MM.1S (cell line): Measurements from ENCODE around the gene RNF220.

ENCODE experiments used
- DNase-seq: peaks from one replicate; pipeline ENCODE4 v3.0.0-alpha.2; 2015
- H2AFZ ChIP-seq: fragments of 300-600 bp; sonication (generic); 2 replicates; pipeline ENCODE4 v1.6.0; 2016; ENCODE audit warnings: antibody characterized with exemption, low read length
- H3F3A ChIP-seq: fragments of 300-600 bp; sonication (generic); 2 replicates; pipeline ENCODE4 v1.6.1; 2016; ENCODE audit warnings: mild to moderate bottlenecking, antibody characterized with exemption, low read length, moderate library complexity, mixed read lengths; ENCODE audit not compliant: insufficient read depth
- H3K27ac ChIP-seq: fragments of 300-600 bp; sonication (generic); 2 replicates; pipeline ENCODE4 v1.5.1; 2016; ENCODE audit warnings: mild to moderate bottlenecking, low read length
- H3K27me3 ChIP-seq: fragments of 300-600 bp; sonication (generic); replicated peaks from 2 replicates; pipeline ENCODE4 v1.6.0; 2016; ENCODE audit warnings: low read length; ENCODE audit not compliant: insufficient read depth
- H3K36me3 ChIP-seq: fragments of 300-600 bp; sonication (generic); replicated peaks from 2 replicates; pipeline ENCODE4 v1.6.1; 2016; ENCODE audit warnings: mild to moderate bottlenecking, low read length, mixed read lengths; ENCODE audit not compliant: insufficient read depth
- H3K4me1 ChIP-seq: fragments of 300-600 bp; sonication (generic); 2 replicates; pipeline ENCODE4 v1.6.1; 2016; ENCODE audit warnings: low read length, mixed read lengths
- H3K4me2 ChIP-seq: fragments of 300-600 bp; sonication (generic); 2 replicates; pipeline ENCODE4 v1.6.0; 2016; ENCODE audit warnings: low read depth, low read length
- H3K4me3 ChIP-seq: fragments of 300-600 bp; sonication (generic); 2 replicates; pipeline ENCODE4 v1.5.1; 2016; ENCODE audit warnings: low read length, mixed read lengths
- H3K79me2 ChIP-seq: fragments of 300-600 bp; sonication (generic); 2 replicates; pipeline ENCODE4 v1.6.1; 2016; ENCODE audit warnings: mixed run types, low read length, mixed read lengths
- H3K9ac ChIP-seq: fragments of 300-600 bp; sonication (generic); 2 replicates; pipeline ENCODE4 v1.6.1; 2016; ENCODE audit warnings: low read length, mixed read lengths
- H3K9me2 ChIP-seq: fragments of 300-600 bp; sonication (generic); replicated peaks from 2 replicates; pipeline ENCODE4 v1.6.1; 2016; ENCODE audit warnings: mild to moderate bottlenecking, low read length, mixed read lengths; ENCODE audit not compliant: insufficient read depth
- H3K9me3 ChIP-seq: fragments of 300-600 bp; sonication (generic); replicated peaks from 2 replicates; pipeline ENCODE4 v1.6.1; 2016; ENCODE audit warnings: mild to moderate bottlenecking, low read length, mixed read lengths; ENCODE audit not compliant: insufficient read depth
- H4K20me1 ChIP-seq: fragments of 300-600 bp; sonication (generic); 2 replicates; pipeline ENCODE4 v1.6.1; 2016; ENCODE audit warnings: mild to moderate bottlenecking, low read length, moderate library complexity, mixed read lengths; ENCODE audit not compliant: insufficient read depth
- CTCF ChIP-seq: fragments of 300-600 bp; sonication (generic); IDR thresholded peaks from 2 replicates; pipeline ENCODE4 v1.5.1; 2016; ENCODE audit warnings: antibody characterized with exemption, low read length, mixed read lengths
- EZH2 ChIP-seq: fragments of 300-600 bp; sonication (generic); optimal IDR thresholded peaks from 2 replicates; pipeline ENCODE3; 2017; ENCODE audit warnings: low read depth, mild to moderate bottlenecking, antibody characterized with exemption, low read length, mixed read lengths
- EZH2phosphoT487 ChIP-seq: fragments of 300-600 bp; sonication (generic); IDR thresholded peaks from 2 replicates; pipeline ENCODE4 v1.6.1; 2018; ENCODE audit warnings: antibody characterized with exemption, low read length

The RNF220 gene

DNA sequence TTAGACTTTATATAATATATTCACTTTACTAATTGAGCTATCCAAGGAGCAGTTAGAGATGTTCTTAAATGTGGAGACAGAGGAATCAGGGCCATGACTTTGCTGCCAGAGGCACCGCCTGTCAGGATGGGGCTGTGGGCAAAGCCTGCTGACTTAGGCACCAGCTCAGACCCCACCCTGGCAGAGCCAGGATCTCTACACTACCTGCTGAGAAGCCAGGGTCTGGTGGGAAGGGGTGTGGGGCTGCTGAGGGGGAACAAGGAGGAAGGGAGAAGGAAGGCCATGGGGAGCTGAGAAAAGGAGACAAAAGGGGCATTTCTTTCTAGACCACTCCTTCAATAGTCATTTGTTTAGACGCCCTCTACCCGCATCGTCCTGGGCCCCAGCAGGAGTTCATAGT lies 164.4 kb downstream of the RNF220 start:
- Histone ChIP-seq H3K9ac (no peak overlapping the region), H3K36me3 (no peaks in the 10 kb centered on the region), H3K4me2 (no peak overlapping the region), H3K79me2 (no peaks in the 10 kb centered on the region), H3K9me3 (no peaks in the 10 kb centered on the region), H3K4me3 (no peak overlapping the region), H3K9me2 (no peaks in the 10 kb centered on the region), H4K20me1 (no peaks in the 10 kb centered on the region), H2AFZ (no peak overlapping the region), H3K4me1 (no peaks in the 10 kb centered on the region), H3K27me3 (peaks cover 30% of the 10 kb centered on the region), H3K27ac (no peak overlapping the region), H3F3A (no peaks in the 10 kb centered on the region)
- no peak for DNase-seq
- TF ChIP-seq EZH2 (no peak), CTCF (no peak), EZH2phosphoT487 (no peak)

DNA sequence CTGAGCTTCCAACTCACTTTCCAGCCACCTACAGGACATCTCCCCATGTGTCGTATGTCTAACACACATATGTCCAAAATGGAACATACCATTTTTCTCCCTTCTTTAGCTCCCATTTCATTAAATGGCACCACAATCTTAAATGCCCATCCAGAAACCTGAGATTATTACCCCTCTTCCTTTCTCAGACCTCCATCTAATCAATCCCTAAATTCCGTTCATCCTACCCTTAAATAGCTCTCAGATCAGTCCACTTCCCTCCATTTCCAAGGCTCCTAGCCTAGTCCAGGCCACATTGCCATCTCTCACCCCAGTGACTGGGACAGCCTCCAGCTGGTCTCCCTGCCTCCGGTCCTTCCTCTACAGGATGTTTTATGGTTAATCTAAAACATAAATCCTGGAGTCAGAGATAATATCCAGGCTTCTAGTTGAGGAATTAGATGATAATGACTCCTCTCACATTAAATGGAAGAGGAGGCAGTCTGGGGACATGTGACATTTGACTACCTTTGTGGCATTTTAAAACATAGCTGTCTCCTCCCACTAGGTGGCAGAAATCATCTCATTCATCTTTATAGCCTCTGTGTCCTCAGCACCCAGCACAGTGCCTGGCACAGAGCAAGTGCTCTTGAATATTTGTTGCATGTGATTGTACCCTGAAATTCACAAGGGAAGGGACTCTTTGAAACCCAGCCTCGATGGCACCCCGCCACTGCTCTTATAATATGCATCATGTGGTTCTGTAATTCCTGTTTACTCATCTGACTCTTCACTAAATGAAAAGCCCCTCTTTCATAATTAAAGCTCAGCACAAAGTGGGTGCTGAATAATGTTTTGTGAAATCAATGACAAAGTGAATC lies 166.9 kb downstream of the RNF220 start:
- Histone ChIP-seq H3K79me2 (no peaks in the 10 kb centered on the region), H3K4me2 (no peak overlapping the region), H2AFZ (no peak overlapping the region), H3K9me2 (no peaks in the 10 kb centered on the region), H3K9me3 (no peaks in the 10 kb centered on the region), H3F3A (no peaks in the 10 kb centered on the region), H3K36me3 (no peaks in the 10 kb centered on the region), H3K27ac (no peak overlapping the region), H3K27me3 (peaks cover 27% of the 10 kb centered on the region), H4K20me1 (no peaks in the 10 kb centered on the region), H3K9ac (no peak overlapping the region), H3K4me1 (no peaks in the 10 kb centered on the region), H3K4me3 (no peak overlapping the region)
- peak; percentile 57 for DNase-seq
- TF ChIP-seq EZH2 (no peak), CTCF (peak; percentile 63), EZH2phosphoT487 (no peak)

DNA sequence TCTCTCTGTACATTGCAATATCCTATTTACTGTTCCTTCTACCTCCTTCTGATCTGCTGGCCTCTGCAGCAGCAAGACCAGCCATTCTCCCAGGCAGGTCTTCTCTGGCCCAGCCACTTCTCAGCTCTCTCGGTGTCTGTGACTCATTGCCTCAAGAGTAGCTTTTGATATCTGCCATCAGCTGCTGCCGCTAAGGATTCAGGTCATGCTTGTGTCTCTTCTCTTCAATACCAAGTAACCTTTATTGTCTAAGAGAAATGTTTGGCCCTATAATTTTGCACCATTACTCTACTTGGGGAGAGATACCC lies 167.5 kb downstream of the RNF220 start:
- no peak for TF ChIP-seq CTCF
- no peak for TF ChIP-seq EZH2
- TF ChIP-seq EZH2phosphoT487: no peak
- no peaks in the 10 kb centered on the region for H3K9me2 ChIP-seq
- no peaks in the 10 kb centered on the region for H3F3A ChIP-seq

More for the DNA sequence above, 167.5 kb downstream of the RNF220 start:
- no peaks in the 10 kb centered on the region for H3K4me1 ChIP-seq
- no peak overlapping the region for H3K4me3 ChIP-seq
- no peak overlapping the region for H3K4me2 ChIP-seq
- H3K27ac ChIP-seq: no peak overlapping the region
- H3K79me2 ChIP-seq: no peaks in the 10 kb centered on the region
- H3K36me3 ChIP-seq: no peaks in the 10 kb centered on the region
- H3K27me3 ChIP-seq: peaks cover 26% of the 10 kb centered on the region
- DNase-seq: no peak
- H3K9ac ChIP-seq: no peak overlapping the region
- no peak overlapping the region for H2AFZ ChIP-seq
- H4K20me1 ChIP-seq: no peaks in the 10 kb centered on the region
- no peaks in the 10 kb centered on the region for H3K9me3 ChIP-seq
